B cell (primary cell): ENCODE measurements around the gene MIPEP. TPM values are rescaled to one million over a fixed set of nuclear protein-coding genes. Genes with fewer than 3 reads are reported as not detected.
A peak's percentile ranks its signal among the peaks of the same experiment; 100 is the strongest.

Experiments used
- ATAC-seq: fragments of 200-7000 bp; cut with Tn5 transposase; one replicate; pipeline ENCODE4 v1.10.0; 2021; ENCODE audit warnings: low read depth, mild to moderate bottlenecking, moderate number of reproducible peaks, moderate library complexity
- CTCF ChIA-PET: fragments of 350-600 bp; sonication (Branson Sonifier 250); formaldehyde crosslinking; loops from one replicate; lab custom pipeline; 2021; ENCODE audit warnings: antibody characterized with exemption, inconsistent platforms; lab: Charles Lee
- POLR2A ChIA-PET: fragments of 350-600 bp; sonication (Branson Sonifier 250); formaldehyde crosslinking; loops from one replicate; lab custom pipeline; 2021; ENCODE audit warnings: antibody characterized with exemption; lab: Charles Lee
- DNase-seq: peaks from one replicate; pipeline ENCODE4 v3.0.0; 2013
- H2AFZ ChIP-seq: 2 replicates; pipeline ENCODE4 v1.6.1; 2012; ENCODE audit warnings: mild to moderate bottlenecking, low read depth, low read length; ENCODE audit not compliant: insufficient read depth, poor library complexity, severe bottlenecking
- H3K27ac ChIP-seq, 2 donors: 1 replicate in 1 of 2; 2 replicates in 1 of 2; pipeline ENCODE4 v1.5.1; 2012 to 2013; ENCODE audit warnings: low read length in 2 of 2, mild to moderate bottlenecking in 2 of 2, moderate library complexity in 1 of 2
- H3K27me3 ChIP-seq, 4 experiments: fragments of 200-600 bp in 1 of 4; sonication (generic) in 1 of 4; replicated peaks in 1 of 4; 1 replicate in 2 of 4; 2 replicates in 2 of 4; pipeline versions ENCODE4 v1.6.1 to v1.7.0; 2013 to 2016; ENCODE audit warnings: low read length in 3 of 4, mild to moderate bottlenecking in 2 of 4, mixed read lengths in 1 of 4, moderate library complexity in 1 of 4; ENCODE audit not compliant: insufficient read depth in 4 of 4, control insufficient read depth in 3 of 4; ENCODE audit errors: control extremely low read depth in 1 of 4
- H3K36me3 ChIP-seq, 2 experiments: replicated peaks in 1 of 2; 1 replicate in 1 of 2; 2 replicates in 1 of 2; pipeline versions ENCODE4 v1.6.1 to v1.7.1; 2013; ENCODE audit warnings: low read length in 1 of 2; ENCODE audit not compliant: insufficient read depth in 2 of 2, control insufficient read depth in 1 of 2; ENCODE audit errors: control extremely low read depth in 1 of 2, extremely low read depth in 1 of 2
- H3K4me1 ChIP-seq, 2 donors: fragments of 200-600 bp in 1 of 2; sonication (generic) in 1 of 2; 1 replicate in 1 of 2; 2 replicates in 1 of 2; pipeline versions ENCODE4 v1.5.1 to v1.6.1; 2013 to 2017; ENCODE audit warnings: low read length in 2 of 2; ENCODE audit not compliant: control insufficient read depth in 2 of 2, insufficient read depth in 2 of 2
- H3K4me2 ChIP-seq: replicated peaks from 2 replicates; pipeline ENCODE3; 2012; ENCODE audit warnings: mild to moderate bottlenecking, low read depth, low read length; ENCODE audit not compliant: poor library complexity, severe bottlenecking
- H3K4me3 ChIP-seq, 5 experiments: fragments of 200-600 bp in 1 of 5; sonication (generic) in 1 of 5; 1 replicate in 3 of 5; 2 replicates in 2 of 5; pipeline versions ENCODE4 v1.5.1 to v1.7.0; 2011 to 2016; ENCODE audit warnings: low read length in 4 of 5, mild to moderate bottlenecking in 4 of 5, low read depth in 2 of 5, control low read depth in 1 of 5, moderate library complexity in 1 of 5; ENCODE audit not compliant: insufficient read depth in 1 of 5; ENCODE audit errors: control extremely low read depth in 1 of 5, extremely low read depth in 1 of 5
- H3K79me2 ChIP-seq: fragments of 200-600 bp; sonication (generic); one replicate; pipeline ENCODE4 v1.6.0; 2016; ENCODE audit warnings: low read length; ENCODE audit not compliant: control insufficient read depth, insufficient read depth
- H3K9ac ChIP-seq: fragments of 200-600 bp; sonication (generic); 2 replicates; pipeline ENCODE4 v1.6.1; 2017; ENCODE audit warnings: mild to moderate bottlenecking, low read length, moderate library complexity
- H3K9me3 ChIP-seq, 3 donors: one replicate each; pipeline versions ENCODE4 v1.6.1 to v1.7.1; 2013; ENCODE audit warnings: low read length in 2 of 3; ENCODE audit not compliant: control insufficient read depth in 2 of 3, insufficient read depth in 1 of 3; ENCODE audit errors: control extremely low read depth in 1 of 3
- H4K20me1 ChIP-seq: 2 replicates; pipeline ENCODE4 v1.6.0; 2012; ENCODE audit warnings: mild to moderate bottlenecking, low read length; ENCODE audit not compliant: insufficient read depth, control insufficient read depth, poor library complexity, severe bottlenecking
- H3K27ac Mint-ChIP-seq: one replicate; pipeline ENCODE4 v1.8.0; 2021; ENCODE audit warnings: mixed read lengths
- H3K27me3 Mint-ChIP-seq: one replicate; pipeline ENCODE4 v1.8.0; 2021; ENCODE audit warnings: mixed read lengths
- H3K4me1 Mint-ChIP-seq: one replicate; pipeline ENCODE4 v1.8.0; 2021; ENCODE audit warnings: mixed read lengths
- H3K4me3 Mint-ChIP-seq: one replicate; pipeline ENCODE4 v1.8.0; 2021; ENCODE audit warnings: mixed read lengths
- H3K9me3 Mint-ChIP-seq: one replicate; pipeline ENCODE4 v1.8.0; 2022; ENCODE audit warnings: mixed read lengths; ENCODE audit not compliant: insufficient read depth
- EZH2 ChIP-seq: IDR thresholded peaks from 2 replicates; pipeline ENCODE4 v1.6.1; 2012; ENCODE audit warnings: borderline replicate concordance, low read depth, mild to moderate bottlenecking, moderate library complexity, low read length; ENCODE audit not compliant: insufficient read depth, poor library complexity, severe bottlenecking
- WGBS: methylation state at CpG from one replicate; pipeline ENCODE4 v1.1.5; 2013; ENCODE audit warnings: missing lambda C conversion rate; ENCODE audit not compliant: insufficient coverage; 5-methylcytosine and 5-hydroxymethylcytosine counted together
- intact Hi-C: fragments of 100-400 bp; cut with micrococcal nuclease; formaldehyde crosslinking; loops from one replicate; pipeline ENCODE4 v1.10.0; 2022
- polyA plus RNA-seq: library from polyadenylated mRNA; depleted of rRNA; stranded (reverse); fragments of >200 nt; gene quantifications from 2 replicates; pipeline ENCODE4 v1.2.3, GENCODE V29; 2012
- total RNA-seq, 2 donors: library from RNA; stranded (reverse); fragments of 120-200 nt in 1 of 2; gene quantifications; 1 replicate in 1 of 2; 2 replicates in 1 of 2; pipeline versions ENCODE4 v1.2.3 to v1.2.4, GENCODE V29; 2013 to 2022
- TF ChIP-seq, protein P1 (sequence below): fragments of 200-600 bp; IDR thresholded peaks from one replicate; pipeline ENCODE4 v1.8.0; 2022; ENCODE audit warnings: antibody characterized with exemption, mild to moderate bottlenecking

Gene MIPEP
- total and polyA plus RNA-seq, 2 donors (not counting 1 experiment from before 2014, with no cell fraction given), result 6.2 to 16.9 TPM

DNA sequence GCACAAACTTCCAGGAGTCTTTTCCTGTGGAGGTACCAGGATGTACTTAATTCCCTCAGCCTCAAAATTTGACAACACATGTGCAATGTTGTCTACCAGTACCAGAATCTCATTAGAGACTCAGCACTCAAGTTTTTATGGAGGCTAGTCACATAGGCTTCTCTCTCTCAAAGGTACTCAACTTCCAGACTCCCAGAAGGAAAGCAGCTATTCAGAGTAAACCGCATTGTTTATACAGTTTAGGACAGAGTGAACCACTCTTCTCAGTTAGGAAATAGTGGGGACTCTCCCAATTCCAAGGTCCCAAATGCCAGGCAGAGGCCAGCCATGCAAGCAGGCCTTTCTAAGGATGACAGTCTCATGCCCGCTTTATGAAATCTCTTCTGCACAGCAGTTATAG lies 16.6 kb upstream of the MIPEP start:
- Mint-ChIP-seq H3K27me3 (peaks cover 39% of the 10 kb centered on the region), H3K27ac (no peak overlapping the region)
- no peaks in the 10 kb centered on the region for H3K36me3 ChIP-seq

DNA sequence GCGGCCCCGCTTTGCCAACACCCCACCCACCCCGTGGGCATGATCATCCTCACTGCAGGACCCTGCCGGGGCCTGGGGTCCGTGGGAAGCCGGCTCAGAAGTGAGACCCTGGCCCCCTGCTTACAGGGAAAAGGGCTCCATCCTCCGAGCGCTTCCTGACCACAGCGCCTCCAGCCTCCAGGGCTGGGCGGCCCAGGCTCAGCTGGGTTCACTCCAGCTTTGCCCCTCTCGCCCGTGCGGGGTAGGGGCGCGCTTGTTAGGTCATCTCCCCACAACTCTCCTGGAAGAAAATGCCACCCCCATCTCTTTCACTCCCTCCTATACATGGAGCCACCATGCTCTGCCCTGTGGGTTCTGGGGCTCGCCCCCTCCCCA lies 14.7 kb upstream of the MIPEP start:
- H3K4me3 ChIP-seq, result no peak overlapping the region
- intact Hi-C loops, result no loop called here
- Mint-ChIP-seq H3K4me3 (no peak overlapping the region), H3K27ac (no peak overlapping the region), H3K27me3 (peaks cover 31% of the 10 kb centered on the region), H3K4me1 (peaks cover 4% of the 10 kb centered on the region), H3K9me3 (no peaks in the 10 kb centered on the region)
- no peaks in the 10 kb centered on the region for H3K79me2 ChIP-seq
- H3K9ac ChIP-seq, result no peak overlapping the region
- no peaks in the 10 kb centered on the region for H4K20me1 ChIP-seq
- no peaks in the 10 kb centered on the region for H3K36me3 ChIP-seq
- H3K4me2 ChIP-seq, result peak overlapping the region; percentile 55
- H3K27ac ChIP-seq, result no peak overlapping the region
- H3K9me3 ChIP-seq, result no peaks in the 10 kb centered on the region
- ATAC-seq (no peak), DNase-seq (peak; percentile 11)
- POLR2A ChIA-PET, result no interaction called here
- H2AFZ ChIP-seq, result peak overlapping the region; percentile 51
- peaks cover 9% of the 10 kb centered on the region in 2 donors for H3K4me1 ChIP-seq
- 31% methylated on average over 15 of the region's 16 CpGs for WGBS
- CTCF ChIA-PET, result interaction anchor here (0.9 kb wide), 1 partner anchor 521 kb away, joined by 3 read pairs; no protein-coding TSS in a partner anchor
- H3K27me3 ChIP-seq, result peaks cover 0 to 48% (median 33%) of the 10 kb centered on the region in 4 experiments
- TF ChIP-seq, protein P1, sequence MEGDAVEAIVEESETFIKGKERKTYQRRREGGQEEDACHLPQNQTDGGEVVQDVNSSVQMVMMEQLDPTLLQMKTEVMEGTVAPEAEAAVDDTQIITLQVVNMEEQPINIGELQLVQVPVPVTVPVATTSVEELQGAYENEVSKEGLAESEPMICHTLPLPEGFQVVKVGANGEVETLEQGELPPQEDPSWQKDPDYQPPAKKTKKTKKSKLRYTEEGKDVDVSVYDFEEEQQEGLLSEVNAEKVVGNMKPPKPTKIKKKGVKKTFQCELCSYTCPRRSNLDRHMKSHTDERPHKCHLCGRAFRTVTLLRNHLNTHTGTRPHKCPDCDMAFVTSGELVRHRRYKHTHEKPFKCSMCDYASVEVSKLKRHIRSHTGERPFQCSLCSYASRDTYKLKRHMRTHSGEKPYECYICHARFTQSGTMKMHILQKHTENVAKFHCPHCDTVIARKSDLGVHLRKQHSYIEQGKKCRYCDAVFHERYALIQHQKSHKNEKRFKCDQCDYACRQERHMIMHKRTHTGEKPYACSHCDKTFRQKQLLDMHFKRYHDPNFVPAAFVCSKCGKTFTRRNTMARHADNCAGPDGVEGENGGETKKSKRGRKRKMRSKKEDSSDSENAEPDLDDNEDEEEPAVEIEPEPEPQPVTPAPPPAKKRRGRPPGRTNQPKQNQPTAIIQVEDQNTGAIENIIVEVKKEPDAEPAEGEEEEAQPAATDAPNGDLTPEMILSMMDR, result no peak
- no peak for TF ChIP-seq EZH2

More for the DNA sequence above, 16.6 kb upstream of the MIPEP start:
- no peak overlapping the region for H3K9ac ChIP-seq
- no peak for TF ChIP-seq EZH2
- TF ChIP-seq, protein P1, result no peak
- H3K4me1 ChIP-seq, result peaks cover 9% of the 10 kb centered on the region in 2 donors
- peaks cover 0 to 47% (median 38%) of the 10 kb centered on the region in 4 experiments for H3K27me3 ChIP-seq
- no peaks in the 10 kb centered on the region for H3K79me2 ChIP-seq
- H3K27ac ChIP-seq, result no peak overlapping the region
- H4K20me1 ChIP-seq, result no peaks in the 10 kb centered on the region
- peaks cover 4% of the 10 kb centered on the region for H3K4me1 Mint-ChIP-seq
- no peak overlapping the region for H3K4me3 Mint-ChIP-seq
- no peak for ATAC-seq
- H3K4me2 ChIP-seq, result no peak overlapping the region
- intact Hi-C loops, result no loop called here
- no CpG with 5 or more reads among the region's 2 CpGs for WGBS
- no peak for DNase-seq
- H3K9me3 Mint-ChIP-seq, result no peaks in the 10 kb centered on the region
- no peak overlapping the region for H2AFZ ChIP-seq
- ChIA-PET CTCF (no interaction called here), POLR2A (no interaction called here)
- no peaks in the 10 kb centered on the region for H3K9me3 ChIP-seq
- H3K4me3 ChIP-seq, result no peak overlapping the region
